Stimulated activated CD4-positive, alpha-beta T cell treated with anti-CD3 and anti-CD28 coated beads, Interleukin-12 subunit alpha, Interleukin-12 subunit beta, amount 100 ng/mL, for 4 hours (primary cell): ENCODE results near the gene DNAH1.
"Not testable (repeated sequence)": the region's sequence is repeated elsewhere in the genome, so short reads cannot be mapped to it uniquely, and the experiment has no call there.

Experiments used
- DNase-seq: peaks from one replicate; pipeline ENCODE4 v3.0.0-alpha.2; 2020

The DNAH1 gene

DNA sequence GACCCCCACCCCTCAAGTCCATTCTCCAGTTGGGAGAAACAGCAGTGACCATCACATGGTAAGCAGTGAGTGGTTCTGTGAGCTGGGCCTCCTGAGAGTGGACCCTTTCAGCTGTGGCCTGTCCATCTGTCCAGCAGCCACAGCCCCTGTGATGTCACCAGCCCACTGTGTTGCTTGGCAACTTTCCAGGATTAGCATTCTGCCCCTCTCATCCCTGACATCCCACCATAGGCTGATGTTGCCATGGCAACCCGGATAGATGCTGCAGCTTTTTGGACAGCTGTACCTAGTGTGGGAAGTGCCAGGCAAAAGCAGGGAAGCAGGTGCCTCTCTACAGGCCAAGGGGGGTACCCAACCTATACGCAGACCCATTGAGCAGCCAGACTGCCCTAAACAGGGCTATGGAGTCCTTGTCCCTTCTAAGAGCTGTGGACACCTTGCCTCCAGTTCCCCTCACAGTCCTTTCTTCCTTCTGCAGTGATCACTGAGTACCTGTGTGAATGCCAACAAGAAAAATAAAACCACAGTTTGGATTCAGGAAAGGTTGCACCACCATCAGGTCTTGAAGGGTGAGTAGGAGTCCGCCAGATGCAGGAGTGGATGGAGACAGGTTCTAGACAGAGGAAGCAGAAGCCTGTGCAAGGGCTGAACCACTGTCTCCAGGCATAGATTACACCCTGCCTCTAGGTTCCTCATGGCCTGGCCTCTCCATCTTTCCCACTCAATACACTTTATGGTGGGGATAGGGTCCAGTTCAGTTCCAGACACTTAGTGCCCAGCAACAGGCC is at the start of gene DNAH1:
Gene DNAH1, plus strand, starts transcription at position 343 of the 788 bp plus-strand sequence. CDS start 6,124 bp downstream, outside the sequence.
- no peak for DNase-seq

DNA sequence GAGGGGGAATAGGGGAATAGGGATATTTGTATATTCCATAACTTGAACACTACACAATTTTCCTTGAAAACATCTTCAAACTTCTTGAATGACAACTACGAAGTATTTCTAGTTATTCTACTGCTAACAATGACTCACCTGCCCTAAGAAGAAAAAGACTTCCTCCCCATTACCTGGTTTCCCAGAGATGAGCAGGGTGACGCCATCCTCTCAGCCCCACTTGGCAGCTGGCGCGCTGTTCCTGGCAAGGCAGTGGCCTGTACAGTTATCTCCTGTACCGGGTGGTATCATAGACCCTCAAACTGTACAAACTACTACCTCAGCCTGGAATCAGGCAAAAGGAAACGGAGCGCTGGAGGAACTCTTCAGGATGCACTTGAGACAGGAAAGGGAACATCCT is 48.1 kb upstream of the DNAH1 start:
- DNase-seq = peak; percentile 46

DNA sequence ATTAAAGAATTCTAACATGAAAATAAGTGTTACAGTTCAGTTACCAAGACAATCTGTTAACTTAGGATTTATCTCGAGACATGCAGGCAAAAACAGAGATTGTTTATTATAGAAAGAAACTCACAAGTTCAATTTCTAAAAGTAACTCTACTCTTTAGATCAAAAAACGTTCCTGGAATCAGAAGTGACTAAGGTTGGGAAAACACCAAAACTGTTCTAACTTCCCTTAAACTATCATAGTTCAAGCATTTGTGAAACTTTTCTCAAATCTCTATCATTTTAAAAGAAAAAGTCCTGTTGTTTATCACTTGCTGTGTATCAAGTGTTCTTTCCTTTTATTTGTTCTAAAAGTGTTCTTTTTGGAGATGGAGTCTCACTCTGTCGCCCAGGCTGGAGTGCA is 46.3 kb upstream of the DNAH1 start:
- DNase-seq = no peak

DNA sequence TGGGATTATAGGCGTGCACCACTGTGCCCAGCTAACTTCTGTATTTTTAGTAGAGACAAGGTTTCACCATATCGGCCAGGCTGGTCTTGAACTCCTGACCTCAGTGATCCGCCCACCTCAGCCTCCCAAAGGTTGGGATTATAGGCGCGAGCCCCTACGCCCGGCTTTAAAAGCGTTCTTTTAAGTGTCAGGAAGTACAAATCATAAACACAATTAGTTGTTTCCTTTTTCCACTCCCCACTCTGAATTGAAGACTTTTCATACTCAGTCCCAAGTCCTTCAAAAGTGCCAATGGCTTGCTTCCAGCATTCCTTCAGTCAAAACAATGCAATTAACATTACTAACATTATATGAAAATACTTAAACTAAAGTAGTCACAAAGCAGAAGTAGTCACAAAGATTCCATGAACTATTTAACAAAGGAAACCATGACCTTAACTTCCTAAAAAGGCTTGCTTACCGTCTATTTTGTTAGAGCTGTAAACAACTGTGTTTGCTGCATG is 45.8 kb upstream of the DNAH1 start:
- DNase-seq = no peak

DNA sequence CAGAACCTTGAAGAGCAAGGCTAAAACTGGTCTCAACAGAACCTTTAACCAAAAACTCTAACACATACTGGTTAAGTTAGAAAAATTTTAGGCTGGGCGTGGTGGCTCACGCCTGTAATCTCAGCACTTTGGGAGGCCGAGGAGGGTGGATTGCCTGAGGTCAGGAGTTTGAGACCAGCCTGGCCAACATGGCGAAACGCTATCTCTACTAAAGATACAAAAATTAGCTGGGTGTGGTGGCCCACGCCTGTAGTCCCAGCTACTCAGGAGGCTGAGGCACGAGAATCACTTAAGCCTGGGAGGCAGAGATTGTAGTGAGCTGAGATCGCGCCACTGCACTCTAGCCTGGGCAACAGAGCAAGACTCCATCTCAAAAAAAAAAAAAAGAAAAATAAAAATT is 43.9 kb upstream of the DNAH1 start:
- not testable (repeated sequence) for DNase-seq

DNA sequence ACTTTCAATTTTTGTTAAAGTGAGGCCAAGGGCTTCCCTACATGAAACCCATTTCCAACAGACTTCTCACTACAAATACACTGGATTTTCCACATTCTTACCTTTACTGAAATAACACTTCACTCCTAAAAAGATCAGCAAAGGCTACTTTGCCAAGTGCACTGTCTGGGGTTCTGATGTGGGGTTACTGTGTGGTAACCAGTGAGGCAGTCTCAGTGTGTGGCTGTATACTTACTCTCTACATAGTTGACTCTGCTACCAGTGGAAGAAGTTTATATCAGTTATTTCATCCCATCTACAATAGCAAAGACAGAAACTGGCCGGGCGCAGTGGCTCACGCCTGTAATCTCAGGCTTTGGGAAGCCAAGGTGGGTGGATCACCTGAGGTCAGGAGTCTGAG is 43.3 kb upstream of the DNAH1 start:
- DNase-seq = no peak

DNA sequence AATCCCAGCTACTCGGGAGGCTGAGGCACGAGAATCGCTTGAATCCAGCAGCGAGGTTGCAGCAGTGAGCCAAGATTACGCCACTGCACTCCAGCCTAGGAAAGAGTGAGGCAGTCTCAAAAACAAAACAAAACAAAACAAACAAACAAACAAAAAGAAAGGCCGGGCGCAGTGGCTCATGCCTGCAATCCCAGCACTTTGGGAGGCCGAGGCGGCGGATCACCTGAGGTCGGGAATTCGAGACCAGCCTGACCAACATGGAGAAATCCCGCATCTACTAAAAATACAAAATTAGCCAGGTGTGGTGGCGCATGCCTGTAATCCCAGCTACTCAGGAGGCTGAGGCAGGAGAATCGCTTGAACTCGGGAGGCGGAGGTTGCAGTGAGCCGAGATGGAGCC is 41.3 kb upstream of the DNAH1 start:
- DNase-seq = not testable (repeated sequence)

DNA sequence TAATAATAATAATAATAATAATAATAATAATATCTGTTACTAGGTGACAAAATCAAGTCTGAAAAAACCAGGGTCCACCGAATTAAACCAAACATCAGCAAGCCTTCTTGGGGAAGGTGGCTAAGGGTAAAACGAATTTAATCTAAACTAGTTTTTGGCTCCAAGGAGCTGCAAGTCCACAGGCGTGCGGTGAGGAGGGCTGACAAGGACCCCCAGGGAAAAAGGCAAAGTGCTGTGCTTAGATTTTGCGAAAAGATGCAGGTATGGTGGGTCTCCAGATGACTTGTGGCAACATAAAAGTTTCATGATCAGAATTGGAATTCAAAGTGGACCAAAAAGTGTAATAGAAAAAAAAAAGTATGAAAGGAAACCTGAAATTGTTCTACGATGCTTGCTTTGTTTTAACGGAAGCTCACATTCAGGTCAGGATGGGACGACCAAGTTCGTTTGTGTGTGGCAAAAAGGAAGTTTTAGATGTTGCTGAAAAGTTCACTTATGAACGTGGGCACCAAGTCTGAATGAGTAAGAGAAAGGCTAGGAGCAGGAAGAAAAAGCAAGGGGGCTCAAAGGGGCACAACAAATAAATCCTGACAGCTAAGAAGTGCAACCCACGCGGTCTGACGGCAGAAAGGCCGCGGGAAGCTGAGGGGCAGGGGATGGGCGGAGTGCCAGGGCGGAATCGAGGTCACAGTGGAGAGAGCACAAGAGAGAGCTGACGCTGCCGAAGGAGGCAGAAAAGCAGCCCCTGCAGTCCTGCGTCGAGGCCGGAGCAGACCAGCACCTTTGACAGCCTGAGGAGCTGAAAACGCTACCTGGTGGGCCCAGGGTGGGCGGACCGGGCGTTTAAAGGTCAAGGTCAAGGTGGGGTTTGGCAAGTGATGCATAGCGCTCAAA is 38.8 kb upstream of the DNAH1 start:
- peak; percentile 73 for DNase-seq

DNA sequence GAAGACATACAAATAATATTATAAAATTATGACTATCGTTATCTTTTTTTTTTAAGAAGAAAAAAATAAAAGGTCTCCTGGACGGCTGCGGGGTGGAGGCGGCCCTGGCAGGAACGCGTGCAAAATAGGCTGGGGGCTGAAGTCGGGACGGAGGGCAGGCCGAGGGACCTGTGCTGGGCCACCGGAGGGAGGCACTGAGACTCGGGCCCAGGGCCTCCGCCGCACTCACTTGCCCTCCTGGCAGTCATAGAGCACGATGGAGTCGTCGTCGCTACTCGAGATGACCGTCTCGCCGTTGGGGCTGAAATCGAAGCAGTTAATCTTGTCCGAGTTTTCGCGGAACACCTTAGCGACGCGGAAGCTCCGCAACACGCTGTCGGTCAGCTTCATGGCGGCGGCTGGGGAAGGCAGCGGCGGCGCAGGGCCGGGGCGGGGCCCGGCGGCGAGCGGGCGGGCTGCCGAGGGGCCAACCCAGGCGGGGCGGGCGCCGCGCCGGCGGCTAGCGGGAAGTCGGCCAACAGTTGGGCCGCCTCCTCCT is 38.1 kb upstream of the DNAH1 start:
- peak; percentile 64 for DNase-seq

DNA sequence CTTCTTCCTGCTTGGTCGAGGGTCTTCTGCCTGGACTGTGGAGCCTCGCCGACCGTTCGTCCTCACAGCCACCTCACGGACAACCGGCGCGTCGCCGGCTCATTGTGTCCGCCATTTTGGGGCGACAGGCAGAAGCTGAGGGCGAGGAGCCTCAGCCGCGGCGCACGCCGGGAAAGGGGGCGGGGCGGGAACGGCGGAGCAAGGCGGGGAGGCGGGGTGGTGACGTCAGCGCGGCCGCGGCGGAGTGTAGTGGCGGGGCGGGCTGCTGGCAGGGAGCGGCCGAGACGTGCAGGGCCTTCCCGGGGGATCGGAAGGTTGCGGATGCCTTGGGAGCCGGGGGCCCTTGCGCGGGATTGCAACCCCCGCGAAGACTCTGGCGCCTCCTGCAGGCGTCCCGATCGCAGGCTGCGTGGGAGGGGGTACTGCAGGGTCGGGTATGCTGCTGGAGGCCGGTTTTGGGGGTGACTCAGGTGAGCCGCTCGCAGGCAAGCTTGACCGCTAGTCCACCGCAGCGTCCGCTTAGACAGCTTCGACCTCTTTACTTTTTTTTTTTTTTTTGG is 37.5 kb upstream of the DNAH1 start, which contains the start of gene WDR82:
Gene WDR82, minus strand, starts transcription at position 140 of the 560 bp plus-strand sequence. CDS start 288 bp downstream, outside the sequence.
- peak; percentile 99 for DNase-seq

DNA sequence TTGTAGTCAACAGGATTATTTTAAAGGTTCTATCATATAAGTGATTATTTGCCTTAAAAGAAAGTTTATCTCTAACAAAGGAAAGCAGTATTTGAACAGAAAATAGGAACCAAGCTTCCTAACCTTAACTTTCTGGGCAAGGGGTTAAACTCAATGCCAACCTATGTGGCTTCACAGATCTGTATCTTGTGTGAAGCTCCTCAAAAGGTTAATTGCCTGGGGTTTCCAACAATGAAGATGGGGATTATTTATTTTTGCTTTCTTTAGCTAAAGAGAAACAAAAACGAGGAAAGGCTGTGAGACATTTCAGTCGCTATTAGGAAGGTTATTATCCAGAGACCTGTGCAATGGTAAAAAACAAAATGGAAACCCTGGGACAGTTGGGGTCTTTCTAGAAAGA is 36.5 kb upstream of the DNAH1 start:
- no peak for DNase-seq

DNA sequence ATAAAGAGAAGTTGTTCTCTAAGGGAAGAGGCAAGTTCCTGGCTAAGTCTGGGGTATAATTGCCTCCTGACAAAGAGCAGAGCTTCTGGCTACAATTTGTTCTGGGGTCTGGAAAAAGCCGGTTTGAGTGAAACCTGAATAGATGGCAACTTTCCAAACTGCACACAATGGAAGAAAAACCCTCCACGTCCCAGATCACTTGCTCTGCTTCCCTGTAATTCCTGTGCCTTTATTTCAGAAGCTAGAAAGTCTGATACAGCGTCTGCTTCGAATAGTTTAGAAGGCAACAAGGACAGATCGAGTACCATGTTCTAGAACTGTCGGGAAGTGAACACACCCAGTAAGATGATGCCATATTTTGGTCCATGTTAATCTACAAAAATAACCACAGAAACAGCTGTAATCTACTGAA is 36.1 kb upstream of the DNAH1 start:
- DNase-seq = no peak

DNA sequence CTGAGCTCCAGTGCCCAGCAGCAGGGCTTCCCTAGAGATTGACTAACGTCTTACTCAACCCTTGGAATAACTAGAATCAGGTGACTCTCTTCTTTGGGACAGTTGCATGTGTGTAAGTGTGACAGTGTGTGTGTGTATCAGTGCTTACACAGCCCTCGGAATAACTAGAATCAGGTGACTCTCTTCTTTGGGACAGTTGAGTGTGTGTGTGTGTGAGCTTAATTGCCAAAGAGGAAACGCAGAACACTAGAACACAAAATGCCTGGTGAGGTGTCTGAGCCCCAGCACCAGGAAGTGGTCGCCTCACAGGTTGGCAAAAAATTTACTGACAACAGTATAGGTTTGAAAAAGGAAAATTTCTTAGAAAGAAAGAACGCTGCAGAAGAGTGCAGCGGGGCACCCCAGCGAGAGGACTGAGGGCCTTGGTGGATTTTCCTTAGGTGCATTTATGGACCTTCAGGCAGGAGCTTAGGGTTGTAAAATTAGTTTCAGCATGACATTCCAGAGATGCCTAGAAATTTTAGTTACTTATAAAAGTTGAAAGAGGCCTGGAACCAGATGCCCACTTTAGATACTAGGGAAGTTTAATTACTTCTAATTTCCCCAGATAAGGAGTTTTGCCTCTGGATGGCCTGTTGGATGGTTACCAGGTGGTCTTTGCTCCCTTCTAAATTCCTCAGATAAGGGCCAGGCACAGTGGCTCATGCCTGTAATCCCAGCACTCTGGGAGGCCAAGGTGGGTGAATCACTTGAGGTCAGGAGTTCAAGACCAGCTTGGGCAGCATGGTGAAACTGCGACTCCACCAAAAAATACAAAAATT is 33.9 kb upstream of the DNAH1 start:
- no peak for DNase-seq

DNA sequence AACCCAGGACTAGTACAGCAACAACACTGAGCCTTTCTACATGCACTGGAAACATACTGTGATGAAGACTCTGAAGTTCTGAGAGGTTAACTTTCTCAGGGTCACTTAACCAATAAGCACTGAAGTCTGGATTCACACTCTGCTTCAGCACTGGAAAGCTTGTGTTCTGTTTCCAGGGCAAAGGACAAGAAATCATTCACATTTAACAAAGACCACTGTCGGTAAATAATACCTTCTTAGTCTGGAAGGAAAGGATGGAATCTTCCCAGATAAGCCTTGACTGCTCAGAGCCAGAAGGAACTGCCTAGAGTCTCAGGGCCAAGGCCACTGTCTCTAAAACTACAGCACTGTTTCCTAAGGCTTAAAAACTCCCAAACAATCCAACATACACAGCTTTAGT is 32.8 kb upstream of the DNAH1 start:
- DNase-seq = no peak

DNA sequence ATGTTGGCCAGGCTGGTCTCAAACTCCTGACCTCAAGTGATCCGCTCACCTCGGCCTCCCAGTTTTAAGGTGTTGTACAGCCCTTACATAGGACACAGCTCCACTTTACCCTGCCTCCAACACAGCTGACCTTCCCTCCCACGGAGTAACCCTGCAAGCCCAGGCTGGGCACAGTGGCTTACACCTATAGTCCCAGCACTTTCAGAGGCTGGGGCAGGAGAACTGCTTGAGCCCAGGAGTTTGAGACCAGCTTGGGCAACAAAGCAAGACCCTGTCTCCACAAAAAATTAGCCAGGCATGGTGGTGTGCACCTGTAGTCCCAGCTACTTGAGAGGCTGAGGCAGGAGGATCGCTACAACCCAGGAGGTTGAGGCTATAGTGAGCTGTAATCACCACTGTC is 32.1 kb upstream of the DNAH1 start:
- not testable (repeated sequence) for DNase-seq

DNA sequence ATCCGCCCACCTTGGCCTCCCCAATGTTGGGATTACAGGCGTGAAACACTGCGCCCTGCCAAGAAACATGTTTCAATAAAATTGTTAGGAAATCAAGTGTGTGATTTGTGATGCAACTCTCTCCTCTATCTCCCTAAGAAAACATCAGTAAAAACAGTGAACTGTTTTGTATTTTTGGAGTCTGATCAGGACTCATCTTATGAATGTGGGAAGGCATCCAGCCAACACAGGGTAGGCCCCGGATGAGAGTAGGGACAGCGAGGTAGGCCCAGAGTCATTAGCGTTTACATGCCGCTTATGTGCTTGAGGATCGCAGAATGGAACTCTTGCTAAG is 29.4 kb upstream of the DNAH1 start:
- no peak for DNase-seq

DNA sequence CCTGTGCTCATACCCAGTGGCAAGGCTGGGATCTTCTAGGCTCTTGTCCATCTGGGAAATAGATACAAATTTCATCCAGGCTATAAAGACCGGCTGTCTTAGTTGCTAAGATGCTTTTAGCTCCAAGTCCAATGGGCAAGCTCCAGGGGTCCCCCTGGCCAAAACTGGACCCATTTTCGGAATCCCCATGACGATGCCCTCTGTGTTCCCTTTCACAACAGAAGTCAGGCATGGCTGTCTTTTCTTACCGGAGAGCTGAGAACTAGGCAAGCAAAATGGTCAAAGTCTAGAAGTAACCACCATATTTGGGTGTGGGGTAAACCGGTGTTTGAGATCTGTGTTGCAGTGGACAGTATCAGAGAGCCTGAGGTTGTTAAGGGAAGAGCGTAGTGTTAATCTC is 27.4 kb upstream of the DNAH1 start:
- DNase-seq = no peak

DNA sequence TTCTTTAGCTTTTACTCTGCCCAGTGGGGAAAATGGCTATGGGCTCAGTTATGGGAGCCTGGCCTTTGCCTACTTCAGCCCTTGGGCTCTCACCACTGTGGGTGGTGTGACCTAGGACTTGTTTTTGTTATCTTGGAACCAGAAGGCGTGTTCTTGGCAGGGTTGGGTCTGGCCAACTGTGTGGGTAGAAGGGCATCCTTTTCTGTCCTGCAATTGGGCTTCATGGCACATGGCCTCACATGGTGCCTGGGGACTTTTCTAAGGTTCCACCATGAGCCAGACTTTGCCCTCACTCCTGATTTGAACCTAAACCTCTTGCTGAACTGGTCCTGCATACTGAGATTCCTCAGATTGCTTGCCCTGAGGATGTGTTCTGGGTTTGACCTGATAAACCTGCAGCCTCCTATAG is 26.8 kb upstream of the DNAH1 start:
- no peak for DNase-seq

DNA sequence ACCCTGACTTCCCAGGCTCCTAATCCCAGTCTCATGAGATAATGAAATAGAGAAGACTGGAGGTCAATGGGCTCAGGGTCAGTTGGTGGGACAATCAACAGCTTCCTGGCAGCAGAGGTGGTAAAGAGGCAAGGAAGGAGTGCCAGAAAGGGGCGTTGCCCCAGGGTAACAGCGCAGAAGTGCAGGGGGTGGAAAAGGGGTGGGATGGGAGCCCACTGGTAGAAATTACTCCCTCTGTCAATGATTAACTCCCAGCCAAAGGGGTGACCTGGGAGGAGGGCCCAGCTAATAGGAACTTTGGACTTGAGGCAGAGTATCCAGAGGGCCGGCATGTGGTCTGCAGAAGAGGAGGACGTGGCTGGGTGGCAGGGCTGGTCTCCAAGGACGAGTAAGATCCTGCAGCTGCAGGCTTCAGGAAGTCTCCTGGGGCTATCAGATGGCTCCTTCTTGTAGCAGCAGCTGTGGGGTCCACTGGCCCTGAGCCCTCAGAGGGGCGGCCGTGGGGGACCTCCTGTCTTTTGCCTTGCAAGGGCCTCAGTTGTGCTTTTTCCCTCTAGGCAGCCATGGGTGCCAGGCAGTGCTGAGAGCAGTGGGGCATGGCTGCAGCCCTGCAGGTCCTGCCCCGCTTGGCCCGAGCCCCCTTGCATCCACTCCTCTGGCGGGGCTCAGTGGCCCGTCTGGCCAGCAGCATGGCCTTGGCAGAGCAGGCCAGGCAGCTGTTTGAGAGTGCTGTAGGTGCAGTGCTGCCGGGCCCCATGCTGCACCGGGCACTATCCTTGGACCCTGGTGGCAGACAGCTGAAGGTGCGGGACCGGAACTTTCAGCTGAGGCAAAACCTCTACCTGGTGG is 26.1 kb upstream of the DNAH1 start:
- DNase-seq = no peak

DNA sequence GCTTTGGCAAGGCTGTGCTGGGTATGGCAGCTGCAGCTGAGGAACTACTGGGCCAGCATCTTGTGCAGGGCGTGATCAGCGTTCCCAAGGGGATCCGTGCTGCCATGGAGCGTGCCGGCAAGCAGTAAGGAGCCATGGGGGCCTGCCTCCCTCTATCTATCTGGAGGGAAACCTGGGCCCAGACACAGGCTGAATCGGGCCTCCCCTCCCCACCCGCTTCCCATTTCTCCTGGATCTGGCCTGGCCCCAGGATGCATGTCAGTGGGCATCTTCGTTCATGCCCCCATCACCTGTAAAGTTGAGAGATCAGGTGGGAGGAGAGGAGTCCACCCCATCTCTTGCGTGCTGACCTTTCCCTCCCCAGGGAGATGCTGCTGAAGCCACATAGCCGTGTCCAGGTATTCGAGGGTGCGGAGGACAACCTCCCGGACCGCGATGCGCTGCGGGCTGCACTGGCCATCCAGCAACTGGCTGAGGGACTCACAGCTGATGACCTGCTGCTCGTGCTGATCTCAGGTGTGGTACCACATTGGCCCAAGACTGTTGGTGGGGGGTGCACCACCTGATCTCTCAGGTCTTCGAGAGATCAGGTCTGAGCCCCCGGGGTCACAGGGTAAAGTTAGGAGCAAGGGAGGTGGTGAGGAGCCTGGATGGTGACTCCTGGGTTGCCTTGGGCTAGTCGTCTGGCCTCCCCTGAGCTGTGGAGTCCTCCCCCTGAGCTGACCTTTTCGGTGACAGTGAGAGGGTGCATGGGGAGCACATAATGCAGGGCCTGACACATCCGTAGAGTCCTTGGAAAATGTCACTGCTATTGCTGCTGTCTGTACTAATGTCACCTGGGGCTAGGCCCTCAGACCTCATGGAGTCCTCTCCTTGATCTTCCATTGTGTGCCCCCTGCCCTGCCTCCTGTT is 25.3 kb upstream of the DNAH1 start:
- no peak for DNase-seq
